Measurements from ENCODE around the gene ELOVL5.

ELOVL5 gene

DNA sequence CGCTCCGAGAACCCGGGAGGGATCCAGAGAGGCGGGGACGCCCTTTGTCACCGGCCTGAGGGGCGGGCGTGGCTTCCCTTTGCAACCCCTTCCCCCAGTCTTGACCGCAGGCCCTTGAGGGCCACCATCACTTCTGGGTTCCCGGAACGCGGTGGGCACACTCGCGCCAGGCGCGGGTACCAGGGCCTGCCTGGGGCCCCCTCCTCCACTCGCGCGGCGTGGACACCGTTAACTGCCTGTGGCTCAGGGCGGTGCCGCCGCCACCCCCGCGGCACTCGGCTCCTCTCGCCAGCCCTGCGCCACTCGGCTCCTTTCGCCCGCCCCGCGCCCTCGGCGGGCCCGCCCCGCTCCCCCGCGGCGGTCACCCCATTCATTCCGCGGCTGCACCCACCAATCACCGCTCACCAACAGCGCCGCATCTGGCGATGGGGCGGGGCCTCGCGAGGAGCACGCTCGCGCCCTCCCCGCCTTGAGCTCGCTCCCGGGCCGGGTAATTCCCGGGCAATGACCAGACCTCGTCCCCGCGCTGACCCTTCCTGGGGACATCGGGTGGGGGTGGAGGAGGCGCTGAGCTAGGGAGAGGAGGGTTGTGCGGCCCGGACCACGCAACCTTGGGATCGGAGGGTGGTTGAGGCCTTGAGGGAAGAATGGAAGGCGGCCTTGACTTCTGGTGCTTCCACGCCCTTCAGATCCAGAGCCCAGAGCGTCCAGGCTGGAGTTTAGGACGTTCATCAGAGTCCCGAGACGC lies 10.5 kb upstream of the ELOVL5 start:
- TF ChIP-seq CTCF (IDR thresholded peaks at IDR 0.05): peak; percentile 55
- Histone ChIP-seq H3K36me3 (no peaks in the 10 kb centered on the region), H3K27ac (peak overlapping the region; percentile 86)

GRCh38 chr6:53358440-53359094 lies 9.8 kb upstream of the ELOVL5 start:
- peak overlapping the region; percentile 64 to 66 for H3K4me3 ChIP-seq (ENCODE audit: low read depth in 1 of 2, low read length in 1 of 2)
- peaks cover 20 to 26% of the 10 kb centered on the region in 2 experiments for H3K4me1 ChIP-seq (ENCODE audit: control insufficient read depth in 1 of 2, insufficient read depth in 1 of 2, low read depth in 1 of 2, low read length in 1 of 2)
- H3K36me3 ChIP-seq: no peaks in the 10 kb centered on the region
- no peaks in the 10 kb centered on the region for H3K27me3 ChIP-seq
- TF ChIP-seq CTCF (IDR thresholded peaks at IDR 0.05): no peak
- peak overlapping the region; percentile 86 for H3K27ac ChIP-seq
- no peaks in the 10 kb centered on the region for H3K9me3 ChIP-seq

More for the DNA sequence above, 10.5 kb upstream of the ELOVL5 start:
- H3K27me3 ChIP-seq: no peaks in the 10 kb centered on the region
- peaks cover 20 to 26% of the 10 kb centered on the region in 2 experiments for H3K4me1 ChIP-seq (ENCODE audit: control insufficient read depth in 1 of 2, insufficient read depth in 1 of 2, low read depth in 1 of 2, low read length in 1 of 2)
- peak overlapping the region; percentile 64 to 66 for H3K4me3 ChIP-seq (ENCODE audit: low read depth in 1 of 2, low read length in 1 of 2)
- H3K9me3 ChIP-seq: no peaks in the 10 kb centered on the region

DNA sequence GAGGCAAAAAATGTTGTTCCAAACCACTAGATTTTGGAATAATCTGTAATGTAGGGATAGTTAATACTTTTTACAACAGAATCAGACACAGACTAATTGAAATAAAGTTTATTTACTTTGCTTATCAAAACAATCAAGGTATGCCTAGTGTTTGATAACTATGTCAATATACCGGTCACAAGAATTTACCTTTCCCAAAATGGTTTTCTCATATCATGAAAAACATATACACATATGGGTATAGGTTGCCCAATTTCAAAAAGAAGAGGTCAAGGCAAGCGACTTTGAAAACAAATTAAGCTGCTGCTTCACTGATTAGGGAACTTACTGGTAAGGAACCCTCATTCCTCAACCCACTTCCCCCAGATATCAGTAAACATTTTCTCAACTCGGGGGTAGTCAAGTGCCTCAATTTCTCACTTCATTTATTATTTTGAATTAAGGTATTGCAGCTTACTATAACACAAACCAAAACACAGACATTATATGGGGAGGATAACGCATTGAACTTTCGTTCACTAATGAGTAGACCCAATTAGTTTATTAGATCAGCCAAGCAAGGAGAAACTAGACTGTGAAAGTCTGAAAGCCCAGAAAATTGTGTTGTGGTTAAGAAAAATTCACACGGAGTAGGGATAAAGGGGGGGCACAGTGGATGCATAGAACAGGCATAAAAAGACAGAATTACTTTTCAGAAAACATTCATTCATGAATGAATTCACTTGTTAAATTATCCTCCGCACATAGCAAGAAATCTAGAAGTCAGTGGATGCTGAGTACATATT lies 9.0 kb upstream of the ELOVL5 start:
- peak overlapping the region; percentile 64 to 66 for H3K4me3 ChIP-seq (ENCODE audit: low read depth in 1 of 2, low read length in 1 of 2)
- no peaks in the 10 kb centered on the region for H3K9me3 ChIP-seq
- peaks cover 20 to 26% of the 10 kb centered on the region in 2 experiments for H3K4me1 ChIP-seq (ENCODE audit: control insufficient read depth in 1 of 2, insufficient read depth in 1 of 2, low read depth in 1 of 2, low read length in 1 of 2)
- TF ChIP-seq CTCF (IDR thresholded peaks at IDR 0.05): no peak
- H3K27me3 ChIP-seq: no peaks in the 10 kb centered on the region
- peak overlapping the region; percentile 86 for H3K27ac ChIP-seq
- no peaks in the 10 kb centered on the region for H3K36me3 ChIP-seq

DNA sequence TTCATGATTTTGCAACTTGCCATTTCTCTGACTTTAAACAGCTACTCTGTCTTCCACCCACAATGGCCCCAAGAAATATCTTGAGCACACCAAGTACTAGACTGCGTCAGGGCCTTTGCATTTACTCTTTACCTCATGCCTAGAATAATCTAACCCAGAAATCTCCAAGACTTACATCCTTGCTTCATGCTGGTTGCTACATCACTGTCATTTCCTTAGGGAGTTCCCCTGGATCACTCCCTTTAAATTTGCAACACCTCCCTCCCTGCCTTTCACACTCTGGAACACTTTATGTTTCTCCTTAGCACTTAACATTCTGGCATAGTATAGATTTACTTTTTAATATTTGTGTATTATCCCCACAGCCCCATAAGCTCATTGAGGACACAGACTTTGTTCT lies 4.9 kb upstream of the ELOVL5 start:
- TF ChIP-seq CTCF (IDR thresholded peaks at IDR 0.05): no peak
- H3K4me3 ChIP-seq (ENCODE audit: low read depth in 1 of 2, low read length in 1 of 2): no peak overlapping the region

GRCh38 chr6:53352360-53352759 lies 3.6 kb upstream of the ELOVL5 start:
- TF ChIP-seq CTCF (IDR thresholded peaks at IDR 0.05): no peak

More for the DNA sequence above, 4.9 kb upstream of the ELOVL5 start:
- Histone ChIP-seq H3K27me3 (no peaks in the 10 kb centered on the region), H3K4me1 (ENCODE audit: control insufficient read depth in 1 of 2, insufficient read depth in 1 of 2, low read depth in 1 of 2, low read length in 1 of 2) (peaks cover 19 to 22% of the 10 kb centered on the region in 2 experiments), H3K27ac (no peak overlapping the region), H3K36me3 (no peaks in the 10 kb centered on the region), H3K9me3 (no peaks in the 10 kb centered on the region)

More at GRCh38 chr6:53352360-53352759, 3.6 kb upstream of the ELOVL5 start:
- H3K36me3 ChIP-seq: no peaks in the 10 kb centered on the region
- H3K9me3 ChIP-seq: no peaks in the 10 kb centered on the region
- peaks cover 8 to 10% of the 10 kb centered on the region in 2 experiments for H3K4me1 ChIP-seq (ENCODE audit: control insufficient read depth in 1 of 2, insufficient read depth in 1 of 2, low read depth in 1 of 2, low read length in 1 of 2)
- H3K27me3 ChIP-seq: no peaks in the 10 kb centered on the region
- H3K27ac ChIP-seq: no peak overlapping the region
- H3K4me3 ChIP-seq (ENCODE audit: low read depth in 1 of 2, low read length in 1 of 2): no peak overlapping the region
